Omental fat pad (tissue), 4 donors: Measurements from ENCODE around the gene ABCA12. TPM values are rescaled to one million over a fixed set of nuclear protein-coding genes. Genes with fewer than 3 reads are reported as not detected.

Experiments
- ATAC-seq: fragments of 150-250 bp; one replicate; pipeline ENCODE4 v1.9.1; 2016; ENCODE audit warnings: mild to moderate bottlenecking, moderate library complexity; ENCODE audit not compliant: low FRiP score
- DNase-seq: peaks from one replicate; pipeline ENCODE4 v3.0.0-alpha.2; 2019; ENCODE audit warnings: low spot score
- total RNA-seq, 4 donors: library from RNA; depleted of rRNA; stranded (reverse); fragments of >200 nt; gene quantifications; one replicate each; pipeline ENCODE4 v1.1.0, GENCODE V29; 2016
- TF ChIP-seq, protein P1 (sequence below), 3 donors: fragments of 450-650 bp; IDR thresholded peaks; one replicate each; pipeline ENCODE4 v1.5.1; 2016 to 2017; ENCODE audit warnings: antibody characterized with exemption in 3 of 3, mild to moderate bottlenecking in 3 of 3, moderate library complexity in 2 of 3

ABCA12 gene
- total RNA-seq, 4 donors from 2014 or later = not detected

GRCh38 chr2:215029936-215030335 is 108.5 kb downstream of the ABCA12 start:
- no peak for ATAC-seq
- no peak for DNase-seq
- TF ChIP-seq, protein P1, sequence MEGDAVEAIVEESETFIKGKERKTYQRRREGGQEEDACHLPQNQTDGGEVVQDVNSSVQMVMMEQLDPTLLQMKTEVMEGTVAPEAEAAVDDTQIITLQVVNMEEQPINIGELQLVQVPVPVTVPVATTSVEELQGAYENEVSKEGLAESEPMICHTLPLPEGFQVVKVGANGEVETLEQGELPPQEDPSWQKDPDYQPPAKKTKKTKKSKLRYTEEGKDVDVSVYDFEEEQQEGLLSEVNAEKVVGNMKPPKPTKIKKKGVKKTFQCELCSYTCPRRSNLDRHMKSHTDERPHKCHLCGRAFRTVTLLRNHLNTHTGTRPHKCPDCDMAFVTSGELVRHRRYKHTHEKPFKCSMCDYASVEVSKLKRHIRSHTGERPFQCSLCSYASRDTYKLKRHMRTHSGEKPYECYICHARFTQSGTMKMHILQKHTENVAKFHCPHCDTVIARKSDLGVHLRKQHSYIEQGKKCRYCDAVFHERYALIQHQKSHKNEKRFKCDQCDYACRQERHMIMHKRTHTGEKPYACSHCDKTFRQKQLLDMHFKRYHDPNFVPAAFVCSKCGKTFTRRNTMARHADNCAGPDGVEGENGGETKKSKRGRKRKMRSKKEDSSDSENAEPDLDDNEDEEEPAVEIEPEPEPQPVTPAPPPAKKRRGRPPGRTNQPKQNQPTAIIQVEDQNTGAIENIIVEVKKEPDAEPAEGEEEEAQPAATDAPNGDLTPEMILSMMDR (IDR thresholded peaks at IDR 0.05) = no peak

- TF ChIP-seq, protein P1 (IDR thresholded peaks at IDR 0.05) = no peak
- no peak for ATAC-seq
- DNase-seq = no peak
These were observed 110.2 kb downstream of the ABCA12 start for GRCh38 chr2:215028231-215028630.

DNA sequence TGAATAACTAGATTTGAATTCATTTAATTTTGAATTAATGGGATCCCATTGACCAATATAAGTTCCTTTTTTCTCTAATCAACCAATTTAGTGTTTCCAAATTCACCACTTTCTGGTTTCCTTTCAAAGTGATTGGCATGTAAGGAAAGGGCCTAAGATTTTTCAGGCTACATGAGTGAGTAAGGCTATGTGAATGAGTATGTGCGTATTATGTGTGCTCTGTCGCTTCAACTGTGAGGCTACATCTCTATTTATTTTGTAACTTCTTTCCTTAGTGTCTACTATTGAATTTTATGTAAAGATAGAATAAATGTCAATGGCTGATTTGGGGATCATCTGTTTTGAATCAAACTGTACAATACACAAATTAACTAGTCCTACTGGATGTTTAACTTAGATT is 110.6 kb downstream of the ABCA12 start:
- no peak for DNase-seq
- no peak for ATAC-seq
- TF ChIP-seq, protein P1 (IDR thresholded peaks at IDR 0.05) = no peak

- TF ChIP-seq, protein P1 (IDR thresholded peaks at IDR 0.05) = no peak
- DNase-seq = no peak
- no peak for ATAC-seq
These were observed 115.5 kb downstream of the ABCA12 start for GRCh38 chr2:215022910-215023309.

- no peak for ATAC-seq
- DNase-seq = no peak
- TF ChIP-seq, protein P1 (IDR thresholded peaks at IDR 0.05) = no peak
These were observed 116.0 kb downstream of the ABCA12 start for GRCh38 chr2:215022418-215022817.

GRCh38 chr2:215020283-215020682 is 118.1 kb downstream of the ABCA12 start:
- DNase-seq = no peak
- TF ChIP-seq, protein P1 (IDR thresholded peaks at IDR 0.05) = no peak
- ATAC-seq = no peak

- no peak for ATAC-seq
- TF ChIP-seq, protein P1 (IDR thresholded peaks at IDR 0.05) = no peak
These were observed 118.8 kb downstream of the ABCA12 start for GRCh38 chr2:215019521-215020145.

More at GRCh38 chr2:215019521-215020145, 118.8 kb downstream of the ABCA12 start:
- DNase-seq = no peak
